Erythroblast (primary cell): ENCODE measurements around the gene NRGN.

Source experiments
- GATA1 ChIP-seq: IDR thresholded peaks from 2 replicates; pipeline ENCODE4 v1.6.1; 2011; ENCODE audit warnings: low read depth, mild to moderate bottlenecking, control low read depth, low read length, moderate library complexity
- POLR2A ChIP-seq: IDR thresholded peaks from 2 replicates; pipeline ENCODE4 v1.6.1; 2011; ENCODE audit warnings: mild to moderate bottlenecking, low read length

- TF ChIP-seq POLR2A (no peak), GATA1 (no peak)
Measured at GRCh38 chr11:124693142-124693541, 46.6 kb upstream of the NRGN start.
